GM18873 (cell line): Measurements from ENCODE around the gene SMTNL1.

Experiments
- ATAC-seq: cut with Tn5 transposase; IDR thresholded peaks from one replicate; pipeline ENCODE4 v1.9.1; 2021; ENCODE audit warnings: mild to moderate bottlenecking, moderate library complexity, moderate number of reproducible peaks; ENCODE audit not compliant: unreplicated experiment, low FRiP score

The SMTNL1 gene

GRCh38 chr11:57584341-57584740 lies 46.9 kb downstream of the SMTNL1 start:
- ATAC-seq = no peak

- ATAC-seq = no peak
Observed at GRCh38 chr11:57585301-57585700, 47.9 kb downstream of the SMTNL1 start.

- no peak for ATAC-seq
Observed at GRCh38 chr11:57586711-57587245, 49.4 kb downstream of the SMTNL1 start.

- no peak for ATAC-seq
Observed at GRCh38 chr11:57588046-57588710, 50.8 kb downstream of the SMTNL1 start.

- ATAC-seq = no peak
Observed at GRCh38 chr11:57596266-57596885, 59.0 kb downstream of the SMTNL1 start.

GRCh38 chr11:57597461-57597915 lies 60.1 kb downstream of the SMTNL1 start, which contains the start of gene SERPING1:
TSS of gene SERPING1 (plus strand) at chr11:57597685. CDS start at chr11:57598271, 586 bp downstream.
- no peak for ATAC-seq

GRCh38 chr11:57597916-57598830 lies 60.8 kb downstream of the SMTNL1 start:
- no peak for ATAC-seq

- no peak for ATAC-seq
Observed at GRCh38 chr11:57598831-57599155, 61.4 kb downstream of the SMTNL1 start.

- no peak for ATAC-seq
Observed at GRCh38 chr11:57599381-57599780, 62.0 kb downstream of the SMTNL1 start.
